Measurements from ENCODE around the gene SH3BGRL3.

DNA sequence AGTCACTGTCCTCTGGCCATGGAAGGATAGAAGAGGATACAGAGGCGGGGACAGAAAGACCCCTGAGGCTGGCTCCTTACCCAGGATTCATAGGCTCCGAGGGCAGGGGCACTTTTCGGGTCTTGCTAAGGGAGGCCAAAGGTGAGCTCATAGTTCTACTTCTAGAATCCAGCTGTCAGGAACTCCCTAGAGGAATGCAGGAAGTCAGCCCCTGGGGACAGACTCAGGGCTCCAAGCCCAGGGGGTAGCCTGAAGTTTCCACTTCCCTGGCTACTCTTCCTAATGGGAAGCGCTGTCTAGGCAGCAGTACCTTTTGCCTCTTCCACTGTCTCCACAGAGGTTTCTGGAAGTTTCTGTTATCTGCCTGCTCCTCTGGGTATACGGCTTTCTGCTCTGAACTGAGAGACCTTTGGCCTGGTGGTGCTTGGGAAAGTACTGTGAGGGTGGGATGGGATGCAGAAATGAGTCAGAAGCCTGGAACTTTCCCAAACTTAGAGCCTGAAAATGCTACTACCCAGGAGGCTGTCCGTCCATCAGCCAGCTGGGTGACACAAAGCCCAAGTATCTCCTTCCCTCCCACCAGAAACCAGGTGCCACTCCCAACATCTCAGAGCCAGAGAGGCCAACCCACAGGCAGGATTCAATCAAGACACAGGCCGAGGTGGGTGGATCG, 23.0 kb downstream of the SH3BGRL3 start:
- no peak for TF ChIP-seq EZH2phosphoT487 (IDR thresholded peaks at IDR 0.05; ENCODE audit: insufficient read depth, low read depth)
- TF ChIP-seq EZH2 (IDR thresholded peaks at IDR 0.05; ENCODE audit: insufficient read depth, poor library complexity, severe bottlenecking), result no peak

Measured in GM23248 (cell line).